Measurements from ENCODE around the gene PDE4D.

- TF ChIP-seq CTCF (IDR thresholded peaks at IDR 0.05) (no peak), POLR2A (IDR thresholded peaks at IDR 0.05) (no peak)
Measured at GRCh38 chr5:59678943-59679342, 214.6 kb downstream of the PDE4D start.

Measured in tibial nerve (tissue), 3 donors.